Suprapubic skin (tissue), 4 donors: Measurements from ENCODE around the gene KATNIP. TPM values are rescaled to one million over a fixed set of nuclear protein-coding genes. Genes with fewer than 3 reads are reported as not detected.

ENCODE experiments used
- DNase-seq, 2 donors: peaks; one replicate each; pipeline ENCODE4 v3.0.0-alpha.2; 2019; ENCODE audit warnings: low spot score in 2 of 2
- H3K27ac ChIP-seq: fragments of 200-600 bp; sonication (generic); one replicate; pipeline ENCODE4 v1.5.1; 2019
- H3K27me3 ChIP-seq: fragments of 200-600 bp; sonication (generic); one replicate; pipeline ENCODE4 v1.5.1; 2019
- H3K36me3 ChIP-seq: fragments of 200-600 bp; sonication (generic); one replicate; pipeline ENCODE4 v1.5.1; 2019
- H3K4me1 ChIP-seq: fragments of 200-600 bp; sonication (generic); one replicate; pipeline ENCODE4 v1.5.1; 2019
- H3K4me3 ChIP-seq: fragments of 200-600 bp; sonication (generic); one replicate; pipeline ENCODE4 v1.5.1; 2019; ENCODE audit warnings: mild to moderate bottlenecking
- H3K9me3 ChIP-seq: fragments of 200-600 bp; sonication (generic); one replicate; pipeline ENCODE4 v1.5.1; 2019
- EP300 ChIP-seq: sonication (generic); formaldehyde crosslinking; IDR thresholded peaks from one replicate; pipeline ENCODE4 v1.6.1; 2017; ENCODE audit warnings: antibody characterized with exemption
- POLR2A ChIP-seq, 2 donors: fragments of 450-650 bp; IDR thresholded peaks; one replicate each; pipeline ENCODE4 v1.6.1; 2017; ENCODE audit warnings: antibody characterized with exemption in 2 of 2, mild to moderate bottlenecking in 2 of 2, moderate library complexity in 2 of 2
- POLR2AphosphoS5 ChIP-seq, 3 donors: sonication (generic); formaldehyde crosslinking; IDR thresholded peaks; one replicate each; pipeline ENCODE4 v1.6.1; 2017; ENCODE audit warnings: antibody characterized with exemption in 3 of 3
- WGBS: methylation state at CpG from one replicate; pipeline ENCODE4 v1.1.5; 2018; 5-methylcytosine and 5-hydroxymethylcytosine counted together
- total RNA-seq, 4 donors: library from RNA; depleted of rRNA; stranded (reverse); fragments of >200 nt; gene quantifications; one replicate each; pipeline ENCODE4 v1.1.0, GENCODE V29; 2016
- TF ChIP-seq, protein P1 (sequence below), 2 donors: fragments of 200-600 bp in 1 of 2; fragments of 450-650 bp in 1 of 2; sonication (generic) in 1 of 2; IDR thresholded peaks; one replicate each; pipeline ENCODE4 v1.5.1; 2016 to 2019; ENCODE audit warnings: antibody characterized with exemption in 2 of 2, mild to moderate bottlenecking in 1 of 2, moderate library complexity in 1 of 2

Gene KATNIP
- total RNA-seq, 4 donors from 2014 or later: 27.6 to 52.7 (median 32.1) TPM

DNA sequence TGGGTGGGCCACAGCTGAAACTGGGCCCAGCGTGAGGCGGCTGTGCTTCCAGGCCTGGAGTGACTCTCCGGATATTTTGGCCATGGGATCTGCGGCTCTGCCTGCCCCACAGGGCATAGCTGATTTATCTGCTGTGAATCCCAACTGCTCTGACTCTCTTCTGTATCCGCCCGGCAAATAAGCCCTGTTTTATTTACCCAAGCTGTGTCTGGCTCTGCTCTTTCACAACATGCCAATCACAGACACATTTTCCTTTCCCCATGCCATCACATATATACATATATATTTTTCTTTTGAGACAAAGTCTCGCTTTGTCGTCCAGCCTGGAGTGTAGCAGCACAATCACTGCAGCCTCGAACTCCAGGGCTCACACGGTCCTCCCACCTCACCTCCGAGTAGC is 33.6 kb upstream of the KATNIP start:
- Histone ChIP-seq H3K4me3 (no peak overlapping the region), H3K27ac (no peak overlapping the region), H3K4me1 (no peaks in the 10 kb centered on the region), H3K9me3 (no peaks in the 10 kb centered on the region), H3K36me3 (peaks cover 55% of the 10 kb centered on the region), H3K27me3 (no peaks in the 10 kb centered on the region)
- WGBS: 78% methylated on average over 11 of the region's 11 CpGs
- no peak for DNase-seq
- TF ChIP-seq POLR2AphosphoS5 (IDR thresholded peaks at IDR 0.05) (no peak), EP300 (no peak)
- TF ChIP-seq, protein P1, sequence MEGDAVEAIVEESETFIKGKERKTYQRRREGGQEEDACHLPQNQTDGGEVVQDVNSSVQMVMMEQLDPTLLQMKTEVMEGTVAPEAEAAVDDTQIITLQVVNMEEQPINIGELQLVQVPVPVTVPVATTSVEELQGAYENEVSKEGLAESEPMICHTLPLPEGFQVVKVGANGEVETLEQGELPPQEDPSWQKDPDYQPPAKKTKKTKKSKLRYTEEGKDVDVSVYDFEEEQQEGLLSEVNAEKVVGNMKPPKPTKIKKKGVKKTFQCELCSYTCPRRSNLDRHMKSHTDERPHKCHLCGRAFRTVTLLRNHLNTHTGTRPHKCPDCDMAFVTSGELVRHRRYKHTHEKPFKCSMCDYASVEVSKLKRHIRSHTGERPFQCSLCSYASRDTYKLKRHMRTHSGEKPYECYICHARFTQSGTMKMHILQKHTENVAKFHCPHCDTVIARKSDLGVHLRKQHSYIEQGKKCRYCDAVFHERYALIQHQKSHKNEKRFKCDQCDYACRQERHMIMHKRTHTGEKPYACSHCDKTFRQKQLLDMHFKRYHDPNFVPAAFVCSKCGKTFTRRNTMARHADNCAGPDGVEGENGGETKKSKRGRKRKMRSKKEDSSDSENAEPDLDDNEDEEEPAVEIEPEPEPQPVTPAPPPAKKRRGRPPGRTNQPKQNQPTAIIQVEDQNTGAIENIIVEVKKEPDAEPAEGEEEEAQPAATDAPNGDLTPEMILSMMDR (IDR thresholded peaks at IDR 0.05): no peak

DNA sequence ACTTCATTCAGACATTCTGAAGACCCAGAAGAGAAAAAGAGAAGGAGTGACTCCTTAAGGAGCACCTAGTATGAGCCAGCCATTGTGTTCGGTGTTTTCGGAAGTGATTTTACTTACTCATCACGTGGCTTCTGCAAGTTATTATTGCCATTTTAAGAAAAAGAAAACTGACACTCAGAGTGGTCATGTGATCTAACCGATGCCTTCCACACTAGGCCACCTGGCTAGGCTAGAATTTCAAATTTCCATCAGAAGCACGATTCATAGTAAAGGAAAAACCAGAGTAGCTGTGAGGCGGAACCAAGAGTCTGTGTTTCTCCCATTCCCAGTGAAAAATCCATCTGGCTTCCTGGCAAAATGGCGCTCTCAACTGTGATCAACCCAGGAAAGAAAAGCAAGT is 32.3 kb upstream of the KATNIP start:
- peaks cover 48% of the 10 kb centered on the region for H3K36me3 ChIP-seq

DNA sequence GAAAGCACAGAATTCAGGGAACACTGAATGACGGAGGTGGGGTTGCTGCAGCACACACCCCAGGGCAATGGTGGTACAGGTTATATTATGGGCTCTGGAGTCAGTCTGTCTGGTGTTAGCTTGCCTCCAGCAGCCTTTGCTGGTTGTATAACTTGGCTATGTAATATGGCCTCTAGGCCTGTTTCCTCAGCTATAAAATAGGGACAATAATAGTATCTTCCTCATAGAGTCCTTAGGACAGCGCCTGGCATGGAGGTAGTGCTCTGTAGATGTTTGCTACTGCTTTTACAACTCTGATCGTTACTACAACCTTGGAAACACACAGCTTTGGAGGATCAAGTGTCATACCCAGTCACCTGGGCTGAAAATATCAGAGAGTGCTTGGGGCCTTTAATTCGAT is 31.7 kb upstream of the KATNIP start:
- H3K9me3 ChIP-seq: no peaks in the 10 kb centered on the region
- TF ChIP-seq EP300 (no peak), POLR2A (IDR thresholded peaks at IDR 0.05) (no peak)
- no peaks in the 10 kb centered on the region for H3K4me1 ChIP-seq
- H3K36me3 ChIP-seq: peaks cover 52% of the 10 kb centered on the region
- no peak overlapping the region for H3K4me3 ChIP-seq
- no peak for DNase-seq
- no peak overlapping the region for H3K27ac ChIP-seq
- WGBS: 83% methylated on average over 4 of the region's 4 CpGs
- no peaks in the 10 kb centered on the region for H3K27me3 ChIP-seq

More for the DNA sequence above, 32.3 kb upstream of the KATNIP start:
- Histone ChIP-seq H3K4me3 (no peak overlapping the region), H3K9me3 (no peaks in the 10 kb centered on the region), H3K27me3 (no peaks in the 10 kb centered on the region), H3K4me1 (no peaks in the 10 kb centered on the region), H3K27ac (no peak overlapping the region)
- WGBS: 94% methylated on average over 7 of the region's 7 CpGs
- TF ChIP-seq POLR2AphosphoS5 (IDR thresholded peaks at IDR 0.05) (no peak), EP300 (no peak), POLR2A (IDR thresholded peaks at IDR 0.05) (no peak)
- TF ChIP-seq, protein P1 (IDR thresholded peaks at IDR 0.05): no peak
- no peak for DNase-seq

DNA sequence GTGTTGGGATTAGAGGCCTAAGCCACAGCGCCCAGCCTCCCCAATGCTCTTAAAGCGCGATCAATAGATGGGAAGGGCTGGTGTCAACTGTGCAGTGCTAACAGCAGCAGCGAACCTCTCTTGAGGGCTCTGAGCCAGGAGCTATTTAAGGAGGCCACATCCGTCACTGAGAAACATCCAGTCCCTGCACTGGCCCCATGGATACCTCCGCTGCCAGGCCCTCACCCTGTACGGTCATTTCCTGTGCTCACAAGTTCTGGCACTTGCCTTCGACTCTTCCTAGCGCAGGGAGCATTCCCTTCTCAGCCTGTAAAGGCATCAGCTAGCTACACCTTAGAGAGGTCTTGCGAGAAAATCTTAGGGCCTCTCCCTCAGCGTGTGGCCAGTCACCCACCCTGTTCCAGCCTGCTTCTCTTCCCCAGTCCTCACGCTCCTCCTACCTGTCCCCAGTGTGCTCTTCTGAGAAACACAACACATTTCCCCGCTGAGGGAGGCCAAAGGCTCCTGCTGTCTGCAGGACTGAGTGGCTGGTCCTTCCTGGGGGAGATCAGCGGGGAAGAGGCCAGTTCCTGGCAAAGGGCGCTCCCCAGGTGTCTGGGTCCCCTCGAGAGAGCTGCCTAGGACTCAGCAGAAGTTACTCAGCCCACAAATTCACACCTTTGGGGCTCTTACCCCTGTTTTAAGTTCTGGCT is 28.8 kb upstream of the KATNIP start:
- no peaks in the 10 kb centered on the region for H3K9me3 ChIP-seq
- H3K27me3 ChIP-seq: no peaks in the 10 kb centered on the region
- WGBS: 84% methylated on average over 16 of the region's 16 CpGs
- no peak overlapping the region for H3K27ac ChIP-seq
- no peak for TF ChIP-seq POLR2A (IDR thresholded peaks at IDR 0.05)
- TF ChIP-seq POLR2AphosphoS5 (IDR thresholded peaks at IDR 0.05): no peak
- no peak for TF ChIP-seq EP300
- TF ChIP-seq, protein P1 (IDR thresholded peaks at IDR 0.05): no peak
- no peak overlapping the region for H3K4me3 ChIP-seq
- DNase-seq: no peak
- H3K4me1 ChIP-seq: no peaks in the 10 kb centered on the region
- peaks cover 62% of the 10 kb centered on the region for H3K36me3 ChIP-seq

DNA sequence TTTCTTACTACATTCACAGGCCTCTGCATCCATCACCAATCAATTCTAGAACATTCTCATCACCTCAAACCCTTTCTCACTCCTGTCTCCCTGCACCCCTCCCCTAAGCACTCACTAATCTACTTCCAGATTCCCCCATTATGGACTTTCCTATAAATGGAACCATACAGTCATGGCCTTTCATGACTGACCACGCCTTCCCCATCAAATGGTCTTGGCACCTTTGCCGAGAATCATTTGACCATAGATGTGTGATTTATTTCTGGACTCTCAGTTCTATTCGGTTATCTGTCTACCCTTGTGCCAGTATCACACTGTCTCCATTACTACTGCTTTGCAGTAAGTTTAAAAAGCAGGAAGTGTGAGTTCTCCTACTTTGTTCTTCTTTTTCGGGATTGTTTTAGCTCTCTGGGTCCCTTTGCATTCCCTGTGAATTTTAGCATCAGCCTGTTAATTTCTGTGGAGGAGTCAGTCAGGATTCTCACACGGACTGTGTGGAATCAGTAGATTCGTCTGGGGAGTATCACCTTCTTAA is 27.7 kb upstream of the KATNIP start:
- 84% methylated on average over 6 of the region's 6 CpGs for WGBS
- Histone ChIP-seq H3K27ac (no peak overlapping the region), H3K27me3 (no peaks in the 10 kb centered on the region), H3K36me3 (peaks cover 67% of the 10 kb centered on the region), H3K4me1 (no peaks in the 10 kb centered on the region), H3K9me3 (no peaks in the 10 kb centered on the region), H3K4me3 (no peak overlapping the region)
- DNase-seq: no peak
- TF ChIP-seq POLR2AphosphoS5 (IDR thresholded peaks at IDR 0.05) (no peak), EP300 (no peak), POLR2A (IDR thresholded peaks at IDR 0.05) (no peak)
- TF ChIP-seq, protein P1 (IDR thresholded peaks at IDR 0.05): no peak
